Sigmoid colon (tissue), 7 donors: ENCODE results near the gene OR5K4. TPM values are rescaled to one million over a fixed set of nuclear protein-coding genes. Genes with fewer than 3 reads are reported as not detected.
"Not testable (repeated sequence)": the region's sequence is repeated elsewhere in the genome, so short reads cannot be mapped to it uniquely, and the experiment has no call there.

Experiments used
- DNase-seq: peaks from one replicate; pipeline ENCODE4 v3.0.0-alpha.2; 2019
- H3K27ac ChIP-seq, 4 donors: fragments of 200-600 bp; sonication (generic); one replicate each; pipeline ENCODE4 v1.5.1; 2016 to 2019; ENCODE audit warnings: mild to moderate bottlenecking in 1 of 4
- H3K27me3 ChIP-seq, 3 donors: fragments of 200-600 bp; sonication (generic); one replicate each; pipeline ENCODE4 v1.5.1; 2019; ENCODE audit warnings: mild to moderate bottlenecking in 1 of 3
- H3K36me3 ChIP-seq, 4 donors: fragments of 200-600 bp; sonication (generic); one replicate each; pipeline ENCODE4 v1.5.1; 2016 to 2019
- H3K4me1 ChIP-seq, 4 donors: fragments of 200-600 bp; sonication (generic); one replicate each; pipeline ENCODE4 v1.5.1; 2017 to 2019
- H3K4me3 ChIP-seq, 4 donors: fragments of 200-600 bp; sonication (generic); one replicate each; pipeline ENCODE4 v1.5.1; 2017 to 2019; ENCODE audit warnings: mild to moderate bottlenecking in 2 of 4, moderate library complexity in 1 of 4
- H3K9me3 ChIP-seq, 4 donors: fragments of 200-600 bp in 3 of 4; sonication (generic) in 3 of 4; one replicate each; pipeline versions ENCODE4 v1.5.1 to v1.6.1; 2013 to 2019
- CTCF ChIP-seq, 4 experiments: fragments of 450-650 bp in 3 of 4; fragments of 200-600 bp in 1 of 4; IDR thresholded peaks; one replicate each; pipeline ENCODE4 v1.5.1; 2016 to 2019; ENCODE audit warnings: antibody characterized with exemption in 4 of 4, mild to moderate bottlenecking in 3 of 4, moderate library complexity in 2 of 4
- EP300 ChIP-seq, 4 donors: sonication (generic); formaldehyde crosslinking; IDR thresholded peaks; one replicate each; pipeline ENCODE4 v1.6.1; 2017; ENCODE audit warnings: antibody characterized with exemption in 4 of 4
- POLR2A ChIP-seq, 2 donors: fragments of 450-650 bp; IDR thresholded peaks; one replicate each; pipeline ENCODE4 v1.6.1; 2016; ENCODE audit warnings: antibody characterized with exemption in 2 of 2, mild to moderate bottlenecking in 2 of 2, moderate library complexity in 2 of 2
- POLR2AphosphoS5 ChIP-seq, 4 donors: sonication (generic); formaldehyde crosslinking; IDR thresholded peaks; one replicate each; pipeline ENCODE4 v1.6.1; 2017; ENCODE audit warnings: antibody characterized with exemption in 4 of 4
- WGBS, 2 donors: extraction: QIAGEN DNeasy Blood & Tissue Kit; methylation state at CpG; one replicate each; pipeline ENCODE4 v1.1.7; 2013; 5-methylcytosine and 5-hydroxymethylcytosine counted together
- intact Hi-C: fragments of 100-400 bp; cut with DNase I; formaldehyde crosslinking; loops from one replicate; pipeline ENCODE4 v1.15.1; 2023
- polyA plus RNA-seq, 3 donors: library from polyadenylated mRNA; stranded (reverse); fragments of 200-250 nt; gene quantifications; one replicate each; pipeline ENCODE4 v1.2.3, GENCODE V29; 2013
- total RNA-seq, 4 donors: library from RNA; depleted of rRNA; stranded (reverse); fragments of >200 nt; gene quantifications; one replicate each; pipeline ENCODE4 v1.1.0, GENCODE V29; 2016
- donor health status: healthy with polysubstance abuse.
- donor health status: Bipolar disorder and iron deficiency.
- donor health status: healthy.

The OR5K4 gene
- total and polyA plus RNA-seq, 7 donors, result not detected

- H3K27ac ChIP-seq, result no peak overlapping the region
- no peaks in the 10 kb centered on the region for H3K4me1 ChIP-seq
- H3K36me3 ChIP-seq, result no peaks in the 10 kb centered on the region
- TF ChIP-seq POLR2AphosphoS5 (IDR thresholded peaks at IDR 0.05) (no peak), POLR2A (IDR thresholded peaks at IDR 0.05) (no peak), CTCF (IDR thresholded peaks at IDR 0.05) (no peak), EP300 (IDR thresholded peaks at IDR 0.05) (no peak)
- H3K4me3 ChIP-seq, result no peak overlapping the region
- no peaks in the 10 kb centered on the region for H3K9me3 ChIP-seq
- no peaks in the 10 kb centered on the region for H3K27me3 ChIP-seq
- intact Hi-C loops, result no loop called here
- DNase-seq, result no peak
- WGBS, 2 donors, result no CpG with 5 or more reads among the region's 1 CpG
These were observed 18.8 kb downstream of the OR5K4 start for GRCh38 chr3:98372445-98372844.

GRCh38 chr3:98376631-98377030, 23.0 kb downstream of the OR5K4 start:
- no peak for DNase-seq
- H3K4me3 ChIP-seq, result no peak overlapping the region
- H3K27ac ChIP-seq, result no peak overlapping the region
- no peaks in the 10 kb centered on the region for H3K9me3 ChIP-seq
- H3K36me3 ChIP-seq, result no peaks in the 10 kb centered on the region
- no peaks in the 10 kb centered on the region for H3K27me3 ChIP-seq
- WGBS, 2 donors, result 31 to 59% methylated on average over 2 of the region's 2 CpGs
- no peak for TF ChIP-seq POLR2AphosphoS5 (IDR thresholded peaks at IDR 0.05)
- no peak for TF ChIP-seq CTCF (IDR thresholded peaks at IDR 0.05)
- no peak for TF ChIP-seq EP300 (IDR thresholded peaks at IDR 0.05)
- TF ChIP-seq POLR2A (IDR thresholded peaks at IDR 0.05), result no peak
- intact Hi-C loops, result no loop called here
- H3K4me1 ChIP-seq, result no peaks in the 10 kb centered on the region

- no peaks in the 10 kb centered on the region for H3K27me3 ChIP-seq
- intact Hi-C loops, result no loop called here
- H3K4me3 ChIP-seq, result no peak overlapping the region
- 87 to 92% methylated on average over 2 of the region's 2 CpGs for WGBS, 2 donors
- H3K36me3 ChIP-seq, result no peaks in the 10 kb centered on the region
- H3K9me3 ChIP-seq, result no peaks in the 10 kb centered on the region
- no peak for TF ChIP-seq POLR2AphosphoS5 (IDR thresholded peaks at IDR 0.05)
- no peak for TF ChIP-seq CTCF (IDR thresholded peaks at IDR 0.05)
- no peak for TF ChIP-seq POLR2A (IDR thresholded peaks at IDR 0.05)
- no peak for TF ChIP-seq EP300 (IDR thresholded peaks at IDR 0.05)
- no peak overlapping the region for H3K27ac ChIP-seq
- H3K4me1 ChIP-seq, result no peaks in the 10 kb centered on the region
- DNase-seq, result no peak
These were observed 34.5 kb downstream of the OR5K4 start for GRCh38 chr3:98388147-98388546.

- TF ChIP-seq POLR2A (IDR thresholded peaks at IDR 0.05) (no peak), CTCF (IDR thresholded peaks at IDR 0.05) (no peak), POLR2AphosphoS5 (IDR thresholded peaks at IDR 0.05) (no peak), EP300 (IDR thresholded peaks at IDR 0.05) (no peak)
- H3K4me3 ChIP-seq, result no peak within 1 kb of the TSS
- no peaks in the 10 kb centered on the region for H3K36me3 ChIP-seq
- H3K27me3 ChIP-seq, result no peaks in the 10 kb centered on the region
- H3K27ac ChIP-seq, result no peak within 1 kb of the TSS
- DNase-seq, result no peak
- intact Hi-C loops, result no loop called here
- no peaks in the 10 kb centered on the region for H3K4me1 ChIP-seq
- no peaks in the 10 kb centered on the region for H3K9me3 ChIP-seq
These were observed 36.7 kb downstream of the OR5K4 start, which contains the start of gene OR5K3 for GRCh38 chr3:98390366-98390765. OR5K3 (plus strand) TSS chr3:98390666; CDS start chr3:98390666, 0 bp downstream.

- H3K4me1 ChIP-seq, result no peaks in the 10 kb centered on the region
- H3K4me3 ChIP-seq, result no peak overlapping the region
- no peak overlapping the region for H3K27ac ChIP-seq
- H3K9me3 ChIP-seq, result peaks cover 0 to 2% (median 0%) of the 10 kb centered on the region in 4 donors
- H3K27me3 ChIP-seq, result no peaks in the 10 kb centered on the region
- TF ChIP-seq POLR2AphosphoS5 (IDR thresholded peaks at IDR 0.05), result no peak
- TF ChIP-seq EP300 (IDR thresholded peaks at IDR 0.05), result no peak
- TF ChIP-seq CTCF (IDR thresholded peaks at IDR 0.05), result no peak
- no peak for TF ChIP-seq POLR2A (IDR thresholded peaks at IDR 0.05)
- DNase-seq, result no peak
- intact Hi-C loops, result no loop called here
- H3K36me3 ChIP-seq, result no peaks in the 10 kb centered on the region
These were observed 41.4 kb downstream of the OR5K4 start for GRCh38 chr3:98395101-98395500.

- H3K27ac ChIP-seq, H3K4me3 ChIP-seq, H3K36me3 ChIP-seq, H3K9me3 ChIP-seq, H3K4me1 ChIP-seq, DNase-seq, intact Hi-C loops, H3K27me3 ChIP-seq: not testable (repeated sequence)
- WGBS, 2 donors, result 92 to 93% methylated on average over 4 of the region's 4 CpGs
These were observed 42.8 kb downstream of the OR5K4 start for GRCh38 chr3:98396482-98396881.
